ENCODE results near the gene SLC9A5. TPM values are rescaled to one million over a fixed set of nuclear protein-coding genes. Genes with fewer than 3 reads are reported as not detected.

The SLC9A5 gene
- total and polyA plus RNA-seq, 8 donors: 0.19 to 5.3 (median 0.89) TPM; not detected in 1

GRCh38 chr16:67230809-67231660 lies 17.7 kb upstream of the SLC9A5 start:
- WGBS, 5 donors: 65 to 77% (median 74%) methylated on average over 11 to 12 of the region's 12 CpGs
- peak in 1 of 2 donors; percentile 48 for DNase-seq

GRCh38 chr16:67233596-67233995 lies 15.2 kb upstream of the SLC9A5 start:
- no peak for DNase-seq
- 61 to 80% (median 67%) methylated on average over 6 to 7 of the region's 7 CpGs for WGBS, 5 donors
- Histone ChIP-seq H3K4me3 (no peak overlapping the region), H3K27ac (no peak overlapping the region), H3K4me1 (peaks cover 0 to 6% (median 3%) of the 10 kb centered on the region in 4 donors), H3K27me3 (no peaks in the 10 kb centered on the region), H3K36me3 (peaks cover 64 to 100% (median 100%) of the 10 kb centered on the region in 4 donors), H3K9me3 (no peaks in the 10 kb centered on the region)
- no peak for TF ChIP-seq CTCF (IDR thresholded peaks at IDR 0.05)
- intact Hi-C loops (cut with DNase I; ENCODE audit: low total_unique reads): no loop called here

More at GRCh38 chr16:67230809-67231660, 17.7 kb upstream of the SLC9A5 start:
- Histone ChIP-seq H3K9me3 (no peaks in the 10 kb centered on the region), H3K27me3 (no peaks in the 10 kb centered on the region), H3K4me1 (peaks cover 9 to 26% (median 20%) of the 10 kb centered on the region in 4 donors), H3K4me3 (no peak overlapping the region), H3K36me3 (peaks cover 43 to 82% (median 80%) of the 10 kb centered on the region in 4 donors), H3K27ac (no peak overlapping the region)
- TF ChIP-seq POLR2A (IDR thresholded peaks at IDR 0.05) (no peak), POLR2AphosphoS5 (IDR thresholded peaks at IDR 0.05) (no peak), EP300 (IDR thresholded peaks at IDR 0.05) (no peak), CTCF (IDR thresholded peaks at IDR 0.05) (no peak)
- intact Hi-C loops (cut with DNase I; ENCODE audit: low total_unique reads): no loop called here

GRCh38 chr16:67234180-67234597 lies 14.6 kb upstream of the SLC9A5 start:
- Histone ChIP-seq H3K27me3 (no peaks in the 10 kb centered on the region), H3K4me1 (peaks cover 0 to 5% (median 2%) of the 10 kb centered on the region in 4 donors), H3K27ac (no peak overlapping the region), H3K4me3 (no peak overlapping the region), H3K36me3 (peaks cover 64 to 100% (median 100%) of the 10 kb centered on the region in 4 donors), H3K9me3 (no peaks in the 10 kb centered on the region)
- intact Hi-C loops (cut with DNase I; ENCODE audit: low total_unique reads): no loop called here
- DNase-seq: no peak
- WGBS, 5 donors: 88 to 96% (median 94%) methylated on average over 4 to 10 of the region's 10 CpGs
- TF ChIP-seq EP300 (IDR thresholded peaks at IDR 0.05): no peak
- TF ChIP-seq POLR2AphosphoS5 (IDR thresholded peaks at IDR 0.05): no peak
- no peak for TF ChIP-seq POLR2A (IDR thresholded peaks at IDR 0.05)

GRCh38 chr16:67235816-67236562 lies 12.8 kb upstream of the SLC9A5 start:
- Histone ChIP-seq H3K4me3 (no peak overlapping the region), H3K27me3 (no peaks in the 10 kb centered on the region), H3K27ac (peak overlapping the region in 1 of 5 donors; percentile 19), H3K36me3 (peaks cover 52 to 88% (median 86%) of the 10 kb centered on the region in 4 donors), H3K4me1 (peaks cover 9 to 21% (median 11%) of the 10 kb centered on the region in 4 donors), H3K9me3 (no peaks in the 10 kb centered on the region)
- TF ChIP-seq EP300 (IDR thresholded peaks at IDR 0.05): no peak
- 85 to 90% (median 88%) methylated on average over 17 of the region's 17 CpGs for WGBS, 5 donors
- intact Hi-C loops (cut with DNase I; ENCODE audit: low total_unique reads): no loop called here
- DNase-seq: no peak
